Bronchial epithelial cell (primary cell): Measurements from ENCODE around the gene FOXN3. TPM values are rescaled to one million over a fixed set of nuclear protein-coding genes. Genes with fewer than 3 reads are reported as not detected.

Experiments
- DNase-seq: peaks from one replicate; pipeline ENCODE4 v3.0.0-alpha.2; 2010; ENCODE audit warnings: low read depth
- FAIRE-seq: peaks from 2 replicates; lab custom pipeline; 2011; peaks lifted over from hg19 to GRCh38; lab: Jason Lieb, UNC
- H3K27me3 ChIP-seq: 2 replicates; pipeline ENCODE4 v1.5.1; 2011; ENCODE audit warnings: low read length; ENCODE audit not compliant: control insufficient read depth, insufficient read depth
- H3K36me3 ChIP-seq: 2 replicates; pipeline ENCODE4 v1.5.1; 2011; ENCODE audit warnings: low read length; ENCODE audit not compliant: control insufficient read depth, insufficient read depth
- H3K4me3 ChIP-seq: 2 replicates; pipeline ENCODE4 v1.5.1; 2011; ENCODE audit warnings: mild to moderate bottlenecking, low read depth, low read length, control low read depth
- CTCF ChIP-seq: IDR thresholded peaks from 2 replicates; pipeline ENCODE4 v1.5.1; 2011; ENCODE audit warnings: mild to moderate bottlenecking, moderate library complexity, low read length, control low read depth, inconsistent platforms; ENCODE audit not compliant: insufficient read depth, severe bottlenecking
- total RNA-seq: library from RNA; depleted of rRNA; stranded (reverse); fragments of >200 nt; gene quantifications from 2 replicates; pipeline ENCODE4 v1.2.1, GENCODE V29; 2014

Gene FOXN3
- total RNA-seq, 1 donor from 2014 or later, result 5.8 TPM

DNA sequence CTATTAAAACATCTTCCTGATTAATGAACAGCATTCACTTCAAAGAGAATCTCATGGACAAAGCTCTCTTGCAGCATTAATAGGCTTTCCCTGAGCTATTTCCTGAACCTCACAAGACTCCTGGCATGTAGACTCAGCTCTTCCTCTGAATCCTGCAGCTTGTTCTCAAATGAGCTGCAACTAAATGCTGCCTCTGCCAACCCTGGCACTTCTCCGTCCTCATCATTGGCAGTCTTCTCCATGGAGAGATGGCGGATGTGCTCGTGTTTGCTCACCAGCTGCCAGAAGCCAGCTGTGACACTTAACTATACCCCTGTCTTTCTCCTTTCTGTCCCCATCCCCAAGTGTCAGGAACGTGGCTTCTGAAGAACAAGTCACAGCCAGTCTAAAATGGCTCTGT, 232.1 kb downstream of the FOXN3 start:
- peak; percentile 86 for FAIRE-seq
- no peak for DNase-seq
- Histone ChIP-seq H3K27me3 (no peaks in the 10 kb centered on the region), H3K36me3 (no peaks in the 10 kb centered on the region), H3K4me3 (no peak overlapping the region)
- TF ChIP-seq CTCF, result no peak

DNA sequence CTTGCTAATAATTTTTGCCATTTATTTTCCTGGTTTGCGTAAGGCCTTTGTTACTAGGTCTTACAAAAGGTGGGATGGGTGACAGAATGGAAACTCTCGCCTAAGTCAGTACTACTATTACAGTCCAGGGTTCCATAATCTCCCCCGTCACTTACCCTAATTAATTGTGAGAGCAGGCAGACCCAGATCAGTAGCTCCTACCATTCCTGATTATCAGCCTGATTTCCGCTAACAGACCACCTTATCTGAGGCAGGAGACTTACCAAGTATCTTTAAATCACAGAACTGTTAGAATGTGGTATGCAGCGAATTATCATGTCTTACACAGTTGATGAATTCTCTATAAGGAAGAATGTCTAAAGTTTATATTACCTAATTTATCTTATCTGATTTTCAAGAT, 234.7 kb downstream of the FOXN3 start:
- DNase-seq (no peak), FAIRE-seq (no peak)
- Histone ChIP-seq H3K27me3 (no peaks in the 10 kb centered on the region), H3K36me3 (no peaks in the 10 kb centered on the region), H3K4me3 (no peak overlapping the region)
- no peak for TF ChIP-seq CTCF

DNA sequence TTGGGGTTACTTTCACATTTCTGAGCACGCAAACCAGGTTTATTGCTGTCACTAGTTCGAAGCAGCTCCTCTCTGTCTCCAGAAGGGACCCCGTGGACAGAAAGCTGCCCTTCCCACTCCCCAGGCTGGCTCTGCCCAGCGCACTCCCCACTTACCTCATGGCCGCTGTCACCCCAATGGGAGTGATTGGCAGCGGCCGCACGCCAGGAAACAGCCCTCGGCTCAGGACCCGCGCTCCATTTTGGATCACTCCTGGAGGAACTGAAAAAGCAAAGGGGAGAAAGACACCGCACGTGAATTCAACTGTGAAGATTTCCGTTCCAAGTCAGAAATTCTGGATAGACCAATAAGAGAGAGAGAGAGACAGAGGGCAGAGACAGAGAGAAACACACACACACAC, 236.5 kb downstream of the FOXN3 start:
- FAIRE-seq (no peak), DNase-seq (no peak)
- Histone ChIP-seq H3K4me3 (no peak overlapping the region), H3K27me3 (no peaks in the 10 kb centered on the region), H3K36me3 (no peaks in the 10 kb centered on the region)
- no peak for TF ChIP-seq CTCF

DNA sequence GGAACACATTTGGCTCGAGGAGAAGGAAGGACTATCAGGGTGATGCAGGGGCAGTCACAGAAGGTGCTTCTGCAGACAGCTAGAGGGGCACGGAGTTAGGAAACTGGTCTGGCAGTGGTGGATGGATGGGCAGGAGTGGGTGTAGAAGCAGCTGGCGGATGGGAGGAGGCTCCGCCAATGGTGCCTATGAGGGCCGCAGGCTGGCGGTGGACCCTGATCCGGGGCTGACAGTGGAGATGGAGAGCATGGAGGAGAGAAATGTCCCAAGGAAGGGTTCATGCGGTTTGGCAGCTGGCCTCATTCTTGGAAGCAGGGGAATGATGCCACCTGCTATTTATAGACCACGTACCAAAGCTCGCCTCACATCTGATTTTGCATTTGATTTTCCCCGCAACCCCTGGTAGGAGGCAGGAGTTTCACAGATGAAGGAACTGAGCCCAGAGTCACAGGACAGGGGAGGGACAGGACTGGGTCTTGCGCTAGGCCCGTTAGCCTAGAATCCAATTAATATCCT, 237.1 kb downstream of the FOXN3 start:
- FAIRE-seq (no peak), DNase-seq (no peak)
- Histone ChIP-seq H3K4me3 (no peak overlapping the region), H3K36me3 (no peaks in the 10 kb centered on the region), H3K27me3 (no peaks in the 10 kb centered on the region)
- no peak for TF ChIP-seq CTCF

- DNase-seq (no peak), FAIRE-seq (no peak)
- Histone ChIP-seq H3K36me3 (no peaks in the 10 kb centered on the region), H3K4me3 (no peak overlapping the region), H3K27me3 (no peaks in the 10 kb centered on the region)
- no peak for TF ChIP-seq CTCF
Measured at GRCh38 chr14:89178800-89179535, 238.1 kb downstream of the FOXN3 start.
